Measurements from ENCODE around the gene RDH13.
A peak's percentile ranks its signal among the peaks of the same experiment; 100 is the strongest.
"Not testable (repeated sequence)": the region's sequence is repeated elsewhere in the genome, so short reads cannot be mapped to it uniquely, and the experiment has no call there.

RDH13 gene

GRCh38 chr19:55062735-55063491 lies at the start of gene RDH13:
Gene RDH13, minus strand, starts transcription at chr19:55063148. Its CDS starts 116 bp downstream, at chr19:55063032.
- DNase-seq: peak; percentile 99

- no peak for DNase-seq
These were observed 49.4 kb upstream of the RDH13 start for GRCh38 chr19:55112246-55112776.

GRCh38 chr19:55111238-55111831 lies 48.4 kb upstream of the RDH13 start:
- no peak for DNase-seq

- no peak for DNase-seq
These were observed 46.8 kb upstream of the RDH13 start for GRCh38 chr19:55109527-55110291.

- not testable (repeated sequence) for DNase-seq
These were observed 44.3 kb upstream of the RDH13 start for GRCh38 chr19:55107252-55107651.

GRCh38 chr19:55106591-55106990 lies 43.6 kb upstream of the RDH13 start:
- no peak for DNase-seq

GRCh38 chr19:55105237-55105636 lies 42.3 kb upstream of the RDH13 start:
- no peak for DNase-seq

GRCh38 chr19:55103190-55103589 lies 40.2 kb upstream of the RDH13 start:
- DNase-seq: no peak

GRCh38 chr19:55101261-55101660 lies 38.3 kb upstream of the RDH13 start:
- DNase-seq: no peak

- no peak for DNase-seq
These were observed 36.9 kb upstream of the RDH13 start for GRCh38 chr19:55099557-55100506.

GRCh38 chr19:55098716-55099556 lies 36.0 kb upstream of the RDH13 start:
- DNase-seq: no peak

- DNase-seq: no peak
These were observed 35.1 kb upstream of the RDH13 start for GRCh38 chr19:55097864-55098715.

GRCh38 chr19:55096061-55096701 lies 33.2 kb upstream of the RDH13 start:
- no peak for DNase-seq

- no peak for DNase-seq
These were observed 32.5 kb upstream of the RDH13 start for GRCh38 chr19:55095260-55096060.

GRCh38 chr19:55094456-55095259 lies 31.7 kb upstream of the RDH13 start:
- DNase-seq: no peak

- DNase-seq: no peak
These were observed 29.7 kb upstream of the RDH13 start for GRCh38 chr19:55092423-55093318.

GRCh38 chr19:55091955-55092354 lies 29.0 kb upstream of the RDH13 start:
- DNase-seq: no peak

All from stimulated activated CD4-positive, alpha-beta T cell treated with anti-CD3 and anti-CD28 coated beads, Interleukin-1b, Interleukin-23, amount 100 ng/mL, for 48 hours (primary cell).